Neural progenitor cell (in vitro differentiated cells): ENCODE results near the gene ZNF844.

Experiments used
- EZH2 ChIP-seq: fragments of 200-600 bp; sonication (generic); IDR thresholded peaks from 2 replicates; pipeline ENCODE4 v1.6.1; 2017; ENCODE audit warnings: antibody characterized with exemption, mild to moderate bottlenecking, moderate library complexity
- EZH2phosphoT487 ChIP-seq: fragments of 200-600 bp; sonication (generic); IDR thresholded peaks from 2 replicates; pipeline ENCODE4 v1.6.1; 2017; ENCODE audit warnings: antibody characterized with exemption
- TF ChIP-seq, protein P1 (sequence below): fragments of 200-600 bp; sonication (generic); IDR thresholded peaks from 2 replicates; pipeline ENCODE4 v1.5.1; 2017; ENCODE audit warnings: antibody characterized with exemption, mild to moderate bottlenecking

DNA sequence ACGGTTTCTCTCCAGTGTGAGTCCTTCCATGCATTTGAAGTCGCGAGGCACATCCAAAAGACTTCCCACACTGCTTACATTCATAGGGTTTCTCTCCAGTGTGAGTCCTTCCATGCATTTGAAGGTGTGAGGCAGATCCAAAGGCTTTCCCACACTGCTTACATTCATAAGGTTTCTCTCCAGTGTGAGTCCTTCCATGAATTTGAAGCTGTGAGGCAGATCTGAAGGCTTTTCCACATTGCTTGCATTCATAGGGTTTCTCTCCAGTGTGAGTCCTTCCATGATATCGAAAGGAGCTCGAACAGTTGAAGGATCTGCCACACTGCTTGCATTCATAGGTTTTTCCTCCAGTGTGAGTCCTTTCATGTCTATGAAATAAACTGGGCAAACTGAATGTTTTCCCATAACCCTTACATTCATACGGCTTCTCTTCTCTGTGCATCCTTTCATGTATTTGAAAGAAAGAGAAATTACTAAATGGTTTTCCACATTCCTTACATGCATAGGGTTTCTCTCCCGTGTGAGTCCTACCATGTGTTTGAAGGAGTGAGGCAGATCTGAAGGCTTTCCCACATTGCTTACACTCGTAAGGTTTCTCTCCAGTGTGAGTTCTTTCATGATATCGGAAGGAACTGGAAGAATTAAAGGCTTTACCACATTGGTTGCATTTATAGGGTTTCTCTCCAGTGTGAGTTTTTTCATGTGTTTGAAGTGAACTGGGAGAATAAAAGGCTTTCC, 49.3 kb upstream of the ZNF844 start:
- TF ChIP-seq, protein P1, sequence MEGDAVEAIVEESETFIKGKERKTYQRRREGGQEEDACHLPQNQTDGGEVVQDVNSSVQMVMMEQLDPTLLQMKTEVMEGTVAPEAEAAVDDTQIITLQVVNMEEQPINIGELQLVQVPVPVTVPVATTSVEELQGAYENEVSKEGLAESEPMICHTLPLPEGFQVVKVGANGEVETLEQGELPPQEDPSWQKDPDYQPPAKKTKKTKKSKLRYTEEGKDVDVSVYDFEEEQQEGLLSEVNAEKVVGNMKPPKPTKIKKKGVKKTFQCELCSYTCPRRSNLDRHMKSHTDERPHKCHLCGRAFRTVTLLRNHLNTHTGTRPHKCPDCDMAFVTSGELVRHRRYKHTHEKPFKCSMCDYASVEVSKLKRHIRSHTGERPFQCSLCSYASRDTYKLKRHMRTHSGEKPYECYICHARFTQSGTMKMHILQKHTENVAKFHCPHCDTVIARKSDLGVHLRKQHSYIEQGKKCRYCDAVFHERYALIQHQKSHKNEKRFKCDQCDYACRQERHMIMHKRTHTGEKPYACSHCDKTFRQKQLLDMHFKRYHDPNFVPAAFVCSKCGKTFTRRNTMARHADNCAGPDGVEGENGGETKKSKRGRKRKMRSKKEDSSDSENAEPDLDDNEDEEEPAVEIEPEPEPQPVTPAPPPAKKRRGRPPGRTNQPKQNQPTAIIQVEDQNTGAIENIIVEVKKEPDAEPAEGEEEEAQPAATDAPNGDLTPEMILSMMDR, result no peak
- TF ChIP-seq EZH2 (no peak), EZH2phosphoT487 (no peak)
